Astrocyte of the cerebellum (primary cell): Measurements from ENCODE around the gene NEO1.
A peak's percentile ranks its signal among the peaks of the same experiment; 100 is the strongest.

ENCODE experiments used
- DNase-seq: peaks from one replicate; pipeline ENCODE4 v3.0.0-alpha.2; 2011; ENCODE audit warnings: low read depth
- H3K4me3 ChIP-seq: 2 replicates; pipeline ENCODE4 v1.5.1; 2011; ENCODE audit warnings: mild to moderate bottlenecking, low read depth, low read length, moderate library complexity
- in situ Hi-C: cut with HindIII; loops from 2 replicates; pipeline ENCODE4 v1.10.0; 2017; ENCODE audit warnings: low sequenced_read_pairs
- TF ChIP-seq, protein P1 (sequence below): IDR thresholded peaks from 2 replicates; pipeline ENCODE4 v1.5.1; 2012; ENCODE audit warnings: low read length, low read depth, moderate library complexity, mild to moderate bottlenecking; ENCODE audit errors: missing control alignments

NEO1 gene

DNA sequence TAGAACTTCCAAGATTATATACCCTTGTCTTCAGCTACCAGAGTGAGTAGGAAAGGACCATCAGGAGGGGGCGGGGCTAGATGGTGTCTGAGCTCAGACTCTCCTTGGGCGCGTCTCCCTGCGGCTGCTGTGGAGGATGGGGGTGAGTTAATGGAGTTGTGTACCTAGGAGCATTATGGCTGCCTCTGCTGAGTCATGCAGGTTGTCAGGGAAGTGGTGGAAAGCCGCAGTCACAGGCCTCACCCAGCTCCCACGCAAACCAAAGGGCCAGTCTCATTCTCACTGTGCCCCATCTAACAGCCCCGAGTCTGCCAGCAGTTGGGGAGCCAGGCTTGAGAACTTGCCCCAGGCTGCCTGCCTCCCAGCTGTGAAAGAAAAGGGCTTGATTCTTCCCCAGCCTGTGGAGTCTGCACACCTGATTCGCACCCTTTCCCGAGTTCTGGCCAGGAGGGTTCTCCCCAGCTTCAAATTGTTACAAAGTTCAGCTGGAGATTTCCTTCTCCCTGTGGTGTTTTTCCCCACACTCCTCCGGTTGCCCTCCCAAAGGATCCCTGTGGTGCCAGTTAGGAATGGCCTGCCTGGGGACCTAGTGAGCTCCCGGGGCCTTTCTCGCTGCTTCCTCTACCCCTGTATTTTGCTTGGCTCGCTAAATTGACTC lies 173.2 kb downstream of the NEO1 start:
- in situ Hi-C loops: no loop called here
- TF ChIP-seq, protein P1, sequence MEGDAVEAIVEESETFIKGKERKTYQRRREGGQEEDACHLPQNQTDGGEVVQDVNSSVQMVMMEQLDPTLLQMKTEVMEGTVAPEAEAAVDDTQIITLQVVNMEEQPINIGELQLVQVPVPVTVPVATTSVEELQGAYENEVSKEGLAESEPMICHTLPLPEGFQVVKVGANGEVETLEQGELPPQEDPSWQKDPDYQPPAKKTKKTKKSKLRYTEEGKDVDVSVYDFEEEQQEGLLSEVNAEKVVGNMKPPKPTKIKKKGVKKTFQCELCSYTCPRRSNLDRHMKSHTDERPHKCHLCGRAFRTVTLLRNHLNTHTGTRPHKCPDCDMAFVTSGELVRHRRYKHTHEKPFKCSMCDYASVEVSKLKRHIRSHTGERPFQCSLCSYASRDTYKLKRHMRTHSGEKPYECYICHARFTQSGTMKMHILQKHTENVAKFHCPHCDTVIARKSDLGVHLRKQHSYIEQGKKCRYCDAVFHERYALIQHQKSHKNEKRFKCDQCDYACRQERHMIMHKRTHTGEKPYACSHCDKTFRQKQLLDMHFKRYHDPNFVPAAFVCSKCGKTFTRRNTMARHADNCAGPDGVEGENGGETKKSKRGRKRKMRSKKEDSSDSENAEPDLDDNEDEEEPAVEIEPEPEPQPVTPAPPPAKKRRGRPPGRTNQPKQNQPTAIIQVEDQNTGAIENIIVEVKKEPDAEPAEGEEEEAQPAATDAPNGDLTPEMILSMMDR: no peak
- no peak overlapping the region for H3K4me3 ChIP-seq
- no peak for DNase-seq

DNA sequence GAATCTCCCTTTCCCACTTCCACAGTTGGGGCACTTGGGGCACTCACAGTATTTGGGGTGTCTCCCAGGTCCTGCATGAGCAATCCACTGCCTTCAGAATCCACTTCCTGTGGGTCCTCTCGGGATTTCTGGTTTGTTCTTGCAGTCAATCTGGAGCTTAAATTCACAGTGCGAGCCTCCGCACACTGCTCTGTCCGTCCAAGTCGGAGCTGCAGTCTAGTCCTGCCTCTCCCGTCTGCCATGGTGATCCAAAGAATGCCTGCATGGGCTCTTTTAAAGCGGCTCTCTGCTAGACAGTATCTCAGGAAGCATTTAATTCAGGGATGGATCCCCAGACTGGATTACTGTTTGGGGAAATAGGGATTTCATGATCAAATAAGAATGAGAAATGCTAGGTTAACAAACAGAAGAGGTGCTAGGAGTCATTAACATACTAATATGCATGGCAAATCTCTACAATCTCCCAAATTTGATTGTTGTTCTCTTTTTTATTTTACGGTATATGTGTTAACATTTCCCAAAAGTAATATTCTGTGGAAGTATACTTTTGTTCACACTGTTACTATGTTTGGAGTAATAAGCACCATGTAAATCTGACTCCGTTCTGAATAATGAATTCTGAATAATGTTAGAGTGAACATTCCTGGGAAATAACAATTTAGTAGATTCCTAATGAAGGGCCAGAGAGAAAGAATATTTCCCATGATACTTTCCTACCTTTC lies 174.0 kb downstream of the NEO1 start:
- TF ChIP-seq, protein P1: no peak
- DNase-seq: no peak
- no peak overlapping the region for H3K4me3 ChIP-seq
- in situ Hi-C loops: no loop called here

DNA sequence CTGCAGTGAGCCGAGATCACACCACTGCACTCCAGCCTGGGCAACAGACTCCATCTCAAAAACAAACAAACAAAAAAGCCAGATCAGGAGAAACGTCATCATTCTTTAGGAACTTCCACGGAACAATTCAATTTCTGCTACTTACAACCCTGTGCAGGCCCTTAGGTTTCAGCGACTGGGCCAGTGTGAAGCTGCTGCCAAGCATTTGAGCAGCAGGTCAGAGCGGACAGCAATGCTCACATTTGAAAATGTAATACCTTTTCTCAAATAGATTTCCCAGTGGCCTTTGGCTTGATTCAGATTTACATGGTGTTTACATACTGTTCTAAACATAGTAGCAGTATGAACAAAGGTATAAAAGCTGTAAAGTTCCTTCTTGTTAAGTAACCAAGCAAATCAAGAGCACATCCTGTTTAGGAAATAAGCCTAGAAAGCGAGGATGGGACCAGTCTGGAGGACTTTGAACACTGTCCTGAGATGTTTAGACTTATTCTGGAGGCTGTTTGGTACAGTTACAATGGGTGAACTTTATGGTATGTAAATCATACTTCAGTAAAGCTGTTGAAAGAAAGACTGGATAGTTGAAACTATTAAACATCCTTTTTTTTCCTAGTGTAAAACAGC lies 175.3 kb downstream of the NEO1 start:
- H3K4me3 ChIP-seq: no peak overlapping the region
- no peak for DNase-seq
- TF ChIP-seq, protein P1: no peak
- in situ Hi-C loops: no loop called here

DNA sequence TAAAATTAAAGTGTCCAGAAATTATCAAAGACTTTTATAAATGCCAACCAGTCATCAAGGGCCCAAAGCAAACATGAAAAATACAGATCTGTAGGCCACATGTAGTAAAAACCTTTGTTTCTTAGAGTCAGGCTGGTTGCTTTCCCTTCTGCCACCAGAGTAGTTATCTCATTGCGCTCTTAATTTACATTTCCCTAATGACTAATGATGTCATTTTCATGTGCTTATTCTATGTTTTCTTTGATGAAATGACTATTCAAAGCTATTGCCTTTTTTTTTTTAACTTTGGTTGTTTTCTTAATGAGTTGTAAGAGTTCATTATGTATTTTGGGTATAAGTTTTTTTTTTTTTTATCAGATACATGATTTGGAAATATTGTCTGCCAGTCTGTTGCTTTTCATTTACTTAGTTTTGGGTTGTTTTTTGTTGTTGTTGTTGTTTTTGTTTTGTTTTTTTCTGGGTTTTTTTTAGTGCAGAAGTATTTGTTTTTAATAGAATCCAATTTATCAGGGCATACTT lies 175.9 kb downstream of the NEO1 start:
- TF ChIP-seq, protein P1: no peak
- in situ Hi-C loops: no loop called here
- H3K4me3 ChIP-seq: no peak overlapping the region
- DNase-seq: no peak

DNA sequence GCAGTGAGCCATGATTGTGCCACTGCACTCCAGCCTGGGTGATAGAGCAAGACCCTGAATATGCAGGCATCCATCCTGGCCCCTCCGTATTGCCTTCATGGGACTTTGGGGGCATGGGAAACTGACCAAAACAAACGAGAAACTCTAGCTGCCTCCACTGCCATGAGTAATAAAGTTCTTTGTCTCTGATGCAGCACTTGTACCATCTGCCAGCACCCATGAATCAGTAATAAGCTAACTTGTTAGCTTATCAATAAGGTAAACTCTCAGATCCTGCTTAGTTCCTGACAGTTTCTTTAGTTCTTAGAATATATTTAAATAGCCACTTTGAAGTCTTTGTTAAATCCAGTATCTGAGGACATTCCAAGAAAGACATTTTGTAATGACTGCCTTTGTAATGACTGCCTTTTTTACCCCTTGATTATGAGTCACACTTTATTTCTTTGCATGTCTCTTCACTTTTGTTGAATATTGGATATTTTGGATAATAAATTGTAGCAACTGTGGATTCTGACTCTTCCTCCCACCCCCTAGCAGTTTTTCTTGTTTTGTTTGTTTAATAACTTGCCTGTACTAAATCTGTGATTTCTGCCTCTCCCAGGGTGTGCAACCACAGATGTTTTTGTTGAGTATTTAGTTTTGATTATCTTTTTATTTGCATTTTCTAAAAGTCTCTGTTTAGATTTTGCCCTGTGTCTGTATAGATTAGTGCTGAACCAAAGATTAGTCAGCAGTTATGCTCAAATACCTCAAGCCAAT lies 179.6 kb downstream of the NEO1 start:
- peak; percentile 22 for DNase-seq
- H3K4me3 ChIP-seq: no peak overlapping the region
- TF ChIP-seq, protein P1: no peak
- in situ Hi-C loops: no loop called here

DNA sequence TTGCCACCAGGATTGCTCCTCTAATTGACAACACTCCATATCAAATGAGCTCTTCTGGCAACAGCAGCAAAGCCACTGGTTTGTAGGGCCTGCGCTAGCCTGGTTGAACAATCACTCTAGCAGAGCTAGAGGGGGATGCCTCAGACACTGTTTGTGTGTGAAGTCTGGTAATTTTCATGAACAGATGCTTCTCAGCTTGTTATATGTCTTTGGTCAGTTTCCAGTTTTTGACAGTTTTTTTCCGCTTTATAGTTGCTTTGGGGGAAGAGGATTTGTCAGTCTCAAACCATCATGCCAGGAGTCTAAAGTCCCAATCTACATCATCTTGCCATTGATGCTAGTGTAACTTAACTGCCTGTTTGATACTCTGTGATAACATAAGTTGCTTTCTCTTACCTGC lies 180.5 kb downstream of the NEO1 start:
- TF ChIP-seq, protein P1: no peak
- no peak overlapping the region for H3K4me3 ChIP-seq
- no peak for DNase-seq
- in situ Hi-C loops: no loop called here
